Ascending aorta (tissue), 2 donors: Measurements from ENCODE around the gene RASSF6. TPM values are rescaled to one million over a fixed set of nuclear protein-coding genes. Genes with fewer than 3 reads are reported as not detected.

ENCODE experiments used
- DNase-seq, 2 donors: peaks; one replicate each; pipeline ENCODE4 v3.0.0-alpha.2; 2019; ENCODE audit warnings: low spot score in 2 of 2
- H3K27ac ChIP-seq, 2 donors: fragments of 200-600 bp; sonication (generic); one replicate each; pipeline ENCODE4 v1.5.1; 2016 to 2017; ENCODE audit warnings: mild to moderate bottlenecking in 1 of 2
- H3K27me3 ChIP-seq: fragments of 200-600 bp; sonication (generic); one replicate; pipeline ENCODE4 v1.5.1; 2017
- H3K36me3 ChIP-seq, 2 donors: fragments of 200-600 bp; sonication (generic); one replicate each; pipeline ENCODE4 v1.5.1; 2016
- H3K4me1 ChIP-seq, 2 donors: fragments of 200-600 bp; sonication (generic); one replicate each; pipeline ENCODE4 v1.5.1; 2016 to 2017; ENCODE audit warnings: mild to moderate bottlenecking in 1 of 2
- H3K4me3 ChIP-seq, 2 donors: fragments of 200-600 bp; sonication (generic); one replicate each; pipeline ENCODE4 v1.5.1; 2016 to 2017; ENCODE audit warnings: mild to moderate bottlenecking in 1 of 2
- H3K9me3 ChIP-seq, 2 donors: fragments of 200-600 bp; sonication (generic); one replicate each; pipeline ENCODE4 v1.5.1; 2016
- CTCF ChIP-seq, 3 experiments: fragments of 200-600 bp in 2 of 3; fragments of 450-650 bp in 1 of 3; sonication (generic) in 2 of 3; IDR thresholded peaks; one replicate each; pipeline ENCODE4 v1.5.1; 2016 to 2019; ENCODE audit warnings: antibody characterized with exemption in 3 of 3, mild to moderate bottlenecking in 1 of 3, moderate library complexity in 1 of 3
- intact Hi-C: fragments of 100-400 bp; cut with DNase I; formaldehyde crosslinking; loops from one replicate; pipeline ENCODE4 v1.15.1; 2023
- total RNA-seq: library from RNA; depleted of rRNA; stranded (reverse); fragments of >200 nt; gene quantifications from one replicate; pipeline ENCODE4 v1.1.0, GENCODE V29; 2016

The RASSF6 gene
- total RNA-seq, 1 donor from 2014 or later: 1.4 TPM

GRCh38 chr4:73523126-73523525 lies 97.1 kb downstream of the RASSF6 start:
- Histone ChIP-seq H3K9me3 (no peaks in the 10 kb centered on the region), H3K4me3 (no peak overlapping the region), H3K36me3 (no peaks in the 10 kb centered on the region), H3K27me3 (no peaks in the 10 kb centered on the region), H3K27ac (no peak overlapping the region), H3K4me1 (no peaks in the 10 kb centered on the region)
- no peak for DNase-seq
- intact Hi-C loops: no loop called here
- no peak for TF ChIP-seq CTCF (IDR thresholded peaks at IDR 0.05)

Other genes with a start within 250 kb of the RASSF6 start
- 51.5 TPM for gene ALB, start 216.1 kb downstream of the RASSF6 start, total RNA-seq
- gene AFP, start 184.2 kb downstream of the RASSF6 start, total RNA-seq: not detected
- gene AFM, start 138.7 kb downstream of the RASSF6 start, total RNA-seq: not detected
- gene CXCL8, start 120.1 kb upstream of the RASSF6 start, total RNA-seq: not detected
- not detected for gene CXCL6, start 216.2 kb upstream of the RASSF6 start, total RNA-seq
- not detected for gene PF4V1, start 232.9 kb upstream of the RASSF6 start, total RNA-seq
- gene CXCL1, start 249.0 kb upstream of the RASSF6 start, total RNA-seq: 18.0 TPM